Retina (tissue), 1 donor: ENCODE results near the gene TRAF2.

Experiments
- DNase-seq: peaks from one replicate; pipeline ENCODE4 v3.0.0-alpha.2; 2016

The TRAF2 gene

GRCh38 chr9:136916330-136917184, 30.2 kb downstream of the TRAF2 start:
- DNase-seq, result no peak

- DNase-seq, result no peak
Observed at GRCh38 chr9:136917902-136918301, 31.6 kb downstream of the TRAF2 start.

GRCh38 chr9:136920069-136920468, 33.8 kb downstream of the TRAF2 start:
- no peak for DNase-seq

DNA sequence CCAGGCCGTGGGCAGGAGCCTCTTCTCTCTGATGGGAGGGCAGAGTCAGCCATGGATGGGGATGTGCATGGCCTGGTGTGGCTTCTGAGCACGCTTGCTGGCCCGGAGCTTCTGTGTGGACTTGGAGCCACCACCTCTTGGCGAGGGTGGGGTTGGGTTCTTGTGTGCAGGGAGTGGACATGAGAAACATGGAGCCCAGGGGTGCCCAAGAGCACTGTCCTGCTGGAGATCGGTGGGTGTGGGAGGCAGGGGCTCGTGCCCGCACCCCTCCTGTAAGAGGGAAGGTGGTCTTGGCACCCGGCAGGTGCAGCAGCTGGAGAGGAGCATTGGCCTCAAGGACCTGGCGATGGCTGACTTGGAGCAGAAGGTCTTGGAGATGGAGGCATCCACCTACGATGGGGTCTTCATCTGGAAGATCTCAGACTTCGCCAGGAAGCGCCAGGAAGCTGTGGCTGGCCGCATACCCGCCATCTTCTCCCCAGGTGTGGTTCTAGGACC, 34.5 kb downstream of the TRAF2 start:
- DNase-seq, result no peak

GRCh38 chr9:136921307-136921706, 35.0 kb downstream of the TRAF2 start:
- no peak for DNase-seq

- DNase-seq, result no peak
Observed at GRCh38 chr9:136921718-136922117, 35.4 kb downstream of the TRAF2 start.

- no peak for DNase-seq
Observed at GRCh38 chr9:136922540-136922939, 36.2 kb downstream of the TRAF2 start.

DNA sequence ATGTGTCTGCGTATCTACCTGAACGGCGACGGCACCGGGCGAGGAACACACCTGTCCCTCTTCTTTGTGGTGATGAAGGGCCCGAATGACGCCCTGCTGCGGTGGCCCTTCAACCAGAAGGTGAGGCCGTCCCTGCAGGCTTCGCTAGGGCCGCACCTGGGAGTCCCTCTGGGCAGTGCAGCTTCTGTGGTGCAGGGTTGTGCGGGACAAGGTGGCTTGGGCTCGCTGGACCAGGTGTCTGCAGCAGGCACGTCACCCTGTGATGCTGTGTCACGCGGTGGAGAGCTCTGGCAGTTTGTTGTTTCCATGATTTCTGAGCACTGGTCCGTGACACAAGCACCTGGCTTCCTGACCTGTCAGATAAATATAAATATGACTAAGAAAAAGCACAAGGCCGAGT, 37.6 kb downstream of the TRAF2 start:
- DNase-seq, result no peak

GRCh38 chr9:136925414-136926153, 39.3 kb downstream of the TRAF2 start:
- DNase-seq, result no peak

DNA sequence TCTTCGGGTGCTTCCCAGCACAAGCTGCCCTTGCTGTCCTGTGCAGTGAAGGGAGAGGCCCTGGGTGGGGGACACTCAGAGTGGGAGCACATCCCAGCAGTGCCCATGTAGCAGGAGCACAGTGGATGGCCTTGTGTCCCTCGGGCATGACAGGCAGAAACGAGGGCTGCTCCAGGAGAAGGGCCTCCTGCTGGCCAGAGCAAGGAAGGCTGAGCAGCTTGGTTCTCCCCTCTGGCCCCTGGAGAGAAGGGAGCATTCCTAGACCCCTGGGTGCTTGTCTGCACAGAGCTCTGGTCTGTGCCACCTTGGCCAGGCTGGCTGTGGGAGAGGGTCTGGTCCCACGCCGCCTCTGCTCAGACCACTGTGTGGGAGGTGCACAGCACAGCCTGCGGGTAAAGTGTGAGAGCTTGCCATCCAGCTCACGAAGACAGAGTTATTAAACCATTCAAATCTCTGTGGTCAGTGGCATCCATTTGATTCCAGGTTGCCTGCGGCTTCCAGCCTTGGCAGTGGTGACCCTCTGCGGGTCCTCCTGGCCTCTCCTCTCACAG, 39.9 kb downstream of the TRAF2 start:
- no peak for DNase-seq

DNA sequence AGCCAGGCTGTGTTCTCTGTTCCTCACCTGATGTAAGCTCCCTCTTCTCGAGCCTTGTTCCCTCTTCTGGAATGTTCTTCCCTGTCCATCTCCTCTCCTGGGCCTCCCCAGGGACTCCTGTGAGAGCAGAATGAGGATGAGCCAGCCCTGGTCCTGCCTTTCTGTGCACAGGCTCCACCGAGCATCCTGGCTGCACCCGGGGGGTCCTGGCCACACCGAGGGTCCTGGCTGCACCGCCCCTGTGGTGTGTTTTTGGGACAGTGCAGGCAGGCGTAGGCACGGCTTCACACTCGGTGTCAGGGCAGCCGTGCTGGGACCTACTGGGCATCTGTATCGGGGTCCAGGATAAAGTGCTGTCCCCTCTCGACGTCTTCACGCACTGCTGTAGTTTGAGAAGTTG, 40.4 kb downstream of the TRAF2 start:
- DNase-seq, result no peak

DNA sequence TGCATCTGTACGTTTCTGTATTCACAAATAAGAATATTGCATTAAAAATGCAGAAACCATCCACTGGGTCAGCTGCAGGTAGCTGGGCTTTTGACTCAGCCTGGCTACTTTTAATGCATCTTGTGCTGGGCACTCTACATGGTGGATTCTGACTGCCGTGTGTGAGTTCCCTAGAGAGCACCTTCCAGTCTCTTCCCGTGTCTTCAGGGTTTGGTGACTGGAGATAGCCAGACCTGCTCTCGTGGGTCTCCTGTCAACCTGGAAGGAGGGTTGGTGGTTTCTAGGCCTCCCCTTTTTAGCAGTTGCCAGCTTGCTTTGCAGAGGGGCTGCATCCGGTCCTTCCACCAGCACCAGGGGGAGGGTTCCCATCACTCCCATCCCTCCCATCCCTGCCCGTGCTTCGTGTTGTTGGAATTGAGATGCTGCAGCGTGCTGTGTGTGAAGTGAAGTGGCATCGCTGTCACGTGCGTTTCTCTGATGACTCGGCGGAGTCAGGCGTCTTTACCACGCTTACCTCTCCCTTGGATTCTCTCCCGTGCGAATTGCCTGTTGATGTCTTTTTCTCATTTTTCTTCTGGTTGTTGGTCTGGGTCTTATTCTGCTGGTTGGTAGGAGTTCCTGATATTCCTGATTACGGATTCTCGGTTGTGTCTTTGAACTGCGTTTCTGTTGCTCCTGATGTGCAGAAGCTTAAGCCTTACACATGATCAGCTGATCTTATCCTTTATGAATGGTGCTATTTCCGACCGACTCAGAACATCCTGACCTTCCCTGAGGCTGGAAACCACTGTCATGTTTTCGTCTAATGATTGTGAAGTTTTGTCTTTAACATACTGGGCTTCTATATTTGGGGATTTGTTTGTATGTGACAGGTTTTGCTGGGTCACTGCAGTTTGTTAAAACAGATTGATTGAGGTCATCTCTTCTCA, 41.3 kb downstream of the TRAF2 start:
- no peak for DNase-seq

DNA sequence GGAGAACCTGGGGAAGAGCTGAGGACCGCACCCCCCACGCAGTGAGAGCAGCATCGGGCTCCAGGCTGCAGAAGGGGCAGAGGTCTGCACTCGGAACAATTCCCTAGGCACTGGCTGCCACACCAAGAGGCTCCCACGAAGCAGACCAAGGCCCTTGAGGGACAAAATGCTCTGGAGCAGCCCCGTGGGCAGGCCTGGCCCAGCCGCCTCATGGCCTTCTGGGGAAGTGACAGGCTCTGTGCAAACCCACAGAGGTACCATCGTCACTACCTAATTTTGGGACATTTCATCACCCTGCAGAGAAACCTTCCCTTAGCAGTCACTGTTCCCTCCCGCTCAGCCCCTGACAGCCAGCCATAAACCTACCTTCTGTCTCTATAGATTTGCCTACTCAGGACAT, 42.3 kb downstream of the TRAF2 start:
- no peak for DNase-seq

GRCh38 chr9:136930014-136930413, 43.7 kb downstream of the TRAF2 start:
- no peak for DNase-seq

DNA sequence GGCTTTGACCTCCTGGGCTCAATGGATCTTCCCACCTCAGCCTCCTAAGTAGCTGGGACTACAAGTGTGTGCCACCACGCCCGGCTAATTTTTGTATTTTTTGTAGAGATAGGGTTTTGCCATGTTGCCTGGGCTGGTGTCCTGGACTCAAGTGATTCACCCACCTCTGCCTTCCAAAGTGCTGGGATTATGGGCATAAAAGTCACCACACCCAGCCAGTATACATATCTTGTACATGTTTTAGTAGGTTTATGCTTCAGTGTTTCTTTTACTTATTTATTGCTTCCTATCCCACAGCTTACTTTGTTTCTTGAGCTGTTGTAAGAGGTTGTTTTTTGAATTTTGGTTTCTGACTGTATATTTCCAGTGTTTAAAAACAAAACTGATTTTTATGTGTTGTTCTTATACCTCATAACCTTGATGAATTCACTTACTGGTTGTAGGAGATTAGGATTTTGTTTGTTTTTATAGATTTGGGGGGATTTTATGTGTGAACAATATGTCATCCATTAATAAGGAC, 45.4 kb downstream of the TRAF2 start:
- no peak for DNase-seq

DNA sequence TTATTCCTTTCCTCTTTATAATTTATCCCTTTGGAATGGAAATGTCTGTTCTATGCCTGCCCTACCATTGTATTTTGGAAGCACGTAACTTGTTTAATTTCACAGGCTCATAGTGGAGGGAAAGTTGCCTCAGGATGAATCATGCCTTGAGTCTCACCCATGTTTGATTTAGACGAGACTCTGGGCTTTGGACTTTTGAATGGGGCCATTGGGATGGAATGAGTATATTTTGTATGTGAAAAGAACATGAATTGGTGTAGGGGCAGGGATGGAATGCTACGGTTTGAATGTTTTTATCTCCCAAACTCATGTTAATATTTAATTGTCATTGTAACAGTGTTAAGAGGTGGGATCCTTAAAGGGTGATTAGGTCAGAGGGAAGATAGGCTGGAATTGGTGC, 48.0 kb downstream of the TRAF2 start:
- no peak for DNase-seq

DNA sequence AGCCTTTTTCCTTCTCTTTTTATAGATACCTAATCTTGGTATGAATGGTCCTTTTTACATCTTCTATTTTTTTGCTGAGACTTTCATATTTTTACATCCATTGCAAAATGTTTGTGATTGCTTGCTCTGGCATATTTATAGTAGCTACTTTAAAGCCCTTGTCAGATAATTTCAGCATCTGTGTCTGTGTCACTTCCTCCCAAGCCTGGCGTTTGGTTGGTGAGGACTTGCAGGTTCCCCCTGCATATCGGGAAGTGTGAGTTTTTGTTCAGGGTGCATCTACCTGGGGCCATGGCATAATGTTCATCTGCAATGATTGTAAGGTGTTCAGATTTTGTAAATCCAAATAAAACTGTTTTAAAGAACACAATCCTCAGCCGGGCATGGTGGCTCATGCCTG, 49.3 kb downstream of the TRAF2 start:
- no peak for DNase-seq

- no peak for DNase-seq
Observed at GRCh38 chr9:136936645-136937170, 50.4 kb downstream of the TRAF2 start.

DNA sequence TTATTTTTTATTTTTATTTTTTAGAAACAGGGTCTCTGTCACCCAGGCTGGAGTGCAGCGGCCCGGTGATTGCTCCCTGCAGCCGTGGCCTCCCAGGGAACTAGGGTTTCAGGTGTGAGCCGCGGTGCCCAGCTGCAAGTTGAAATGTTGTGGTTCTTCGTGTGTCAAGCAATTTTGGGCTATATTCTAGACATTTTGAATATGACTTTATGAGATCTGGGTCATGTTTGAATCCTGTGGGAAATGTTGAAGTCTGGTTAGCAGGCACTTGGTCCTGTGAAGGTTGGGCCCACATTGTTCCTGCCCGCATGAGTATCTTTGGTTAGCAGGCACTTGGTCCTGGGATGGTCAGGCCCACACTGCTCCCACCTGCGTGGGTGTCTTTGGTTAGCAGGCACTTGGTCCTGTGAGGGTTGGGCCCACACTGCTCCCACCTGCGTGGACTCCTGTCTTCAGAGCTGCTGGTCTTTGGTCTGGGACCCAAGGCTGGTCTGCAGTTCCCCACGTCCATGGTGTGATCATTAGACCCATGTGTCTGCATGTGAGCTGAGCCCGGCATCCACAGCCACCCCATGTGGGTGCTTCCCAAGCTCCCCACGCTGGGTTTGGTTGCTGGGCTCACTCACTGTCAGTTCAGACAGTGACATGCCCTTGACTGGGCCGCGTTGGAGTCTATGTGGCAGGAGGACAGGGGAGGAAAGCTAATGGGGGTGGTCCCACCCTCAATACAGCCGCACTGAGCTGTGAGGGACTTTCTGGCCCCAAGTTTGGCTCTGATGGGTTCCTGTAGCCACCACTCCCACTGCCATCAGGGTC, 51.1 kb downstream of the TRAF2 start:
- DNase-seq, result no peak

DNA sequence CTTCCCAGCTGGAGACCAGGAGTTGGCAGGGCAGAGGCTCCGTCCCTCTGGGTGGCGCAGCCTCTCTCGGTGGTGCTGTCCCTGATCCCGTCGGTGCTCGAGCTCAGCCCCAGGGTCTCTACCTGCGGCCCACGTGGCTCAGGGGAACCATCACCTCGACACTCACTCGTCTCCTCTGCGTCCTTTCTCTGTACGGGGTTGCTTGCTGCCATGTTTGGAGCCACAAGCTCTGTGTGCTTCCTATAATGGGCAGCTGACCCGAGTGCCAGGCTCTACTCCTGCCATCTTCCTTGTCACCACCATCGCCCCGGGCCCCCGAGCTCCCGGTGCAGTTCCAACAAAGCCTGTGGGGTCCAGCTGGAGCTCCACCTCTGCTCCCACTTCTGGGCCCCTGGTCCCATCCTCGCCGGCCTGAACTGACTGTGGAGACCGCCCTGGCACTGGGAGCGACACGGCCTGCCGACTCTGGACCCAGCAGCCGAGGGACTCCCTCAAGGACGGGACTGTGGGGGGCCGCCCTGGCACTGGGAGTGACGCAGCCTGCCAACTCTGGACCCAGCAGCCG, 53.2 kb downstream of the TRAF2 start:
- DNase-seq, result no peak

- no peak for DNase-seq
Observed at GRCh38 chr9:136939996-136940525, 53.7 kb downstream of the TRAF2 start.
